HTERT RPE-1 (cell line): ENCODE results near the gene ACOX3.

ENCODE experiments used
- in situ Hi-C: fragments of 300-500 bp; cut with MboI; formaldehyde crosslinking; loops from 4 replicates; pipeline ENCODE4 v1.14.3; 2020; ENCODE audit warnings: low sequenced_read_pairs

The ACOX3 gene

GRCh38 chr4:8328456-8328855, 112.1 kb downstream of the ACOX3 start:
- in situ Hi-C loops = no loop called here

- in situ Hi-C loops = no loop called here
These were observed 114.3 kb downstream of the ACOX3 start for GRCh38 chr4:8326206-8326605.

- in situ Hi-C loops = no loop called here
These were observed 115.1 kb downstream of the ACOX3 start for GRCh38 chr4:8325291-8325973.

GRCh38 chr4:8324640-8325239, 115.8 kb downstream of the ACOX3 start:
- in situ Hi-C loops = no loop called here

GRCh38 chr4:8323947-8324555, 116.5 kb downstream of the ACOX3 start:
- in situ Hi-C loops = no loop called here

GRCh38 chr4:8322794-8323704, 117.5 kb downstream of the ACOX3 start:
- in situ Hi-C loops = no loop called here

- in situ Hi-C loops = no loop called here
These were observed 118.8 kb downstream of the ACOX3 start for GRCh38 chr4:8321771-8322170.

GRCh38 chr4:8321220-8321619, 119.3 kb downstream of the ACOX3 start:
- in situ Hi-C loops = no loop called here

GRCh38 chr4:8320386-8320750, 120.2 kb downstream of the ACOX3 start:
- in situ Hi-C loops = no loop called here

- in situ Hi-C loops = no loop called here
These were observed 120.7 kb downstream of the ACOX3 start for GRCh38 chr4:8319731-8320385.

GRCh38 chr4:8319061-8319460, 121.5 kb downstream of the ACOX3 start:
- in situ Hi-C loops = no loop called here

- in situ Hi-C loops = no loop called here
These were observed 122.0 kb downstream of the ACOX3 start for GRCh38 chr4:8318509-8318908.

- in situ Hi-C loops = no loop called here
These were observed 123.0 kb downstream of the ACOX3 start for GRCh38 chr4:8317474-8317873.

GRCh38 chr4:8316911-8317351, 123.6 kb downstream of the ACOX3 start:
- in situ Hi-C loops = no loop called here
